ENCODE measurements around the gene MFN1.
A peak's percentile ranks its signal among the peaks of the same experiment; 100 is the strongest.

Gene MFN1

DNA sequence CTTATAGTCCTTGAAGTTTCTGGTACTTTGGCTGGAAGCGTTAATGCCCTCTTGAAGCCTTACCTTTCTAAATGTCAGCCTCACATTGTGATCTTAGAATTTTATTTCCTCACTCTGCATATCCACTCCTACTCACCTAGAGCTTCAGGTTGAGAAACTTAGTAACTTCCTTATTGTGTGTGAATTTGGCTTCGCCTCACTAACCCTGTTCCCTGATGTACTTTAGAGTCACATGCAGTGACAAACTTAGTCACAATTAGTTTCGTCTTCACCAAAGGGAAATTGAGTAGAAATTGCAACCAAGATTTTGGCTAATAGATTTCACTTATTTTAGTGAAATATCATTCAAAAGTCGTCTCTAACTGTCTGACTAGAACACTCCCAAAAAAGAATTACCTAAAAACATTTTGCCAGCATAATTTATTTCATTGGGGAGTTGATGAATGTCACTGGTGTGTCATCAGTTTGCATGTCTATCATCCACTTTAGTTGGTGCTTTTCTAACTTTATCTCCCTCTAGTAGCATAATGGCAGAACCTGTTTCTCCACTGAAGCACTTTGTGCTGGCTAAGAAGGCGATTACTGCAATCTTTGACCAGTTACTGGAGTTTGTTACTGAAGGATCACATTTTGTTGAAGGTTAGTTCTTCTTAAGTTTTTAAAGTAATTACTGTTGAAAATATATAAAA lies 960 bp downstream of the MFN1 start:
- no peak for DNase-seq

GRCh38 chr3:179355996-179356395 lies 8.5 kb downstream of the MFN1 start:
- DNase-seq, result no peak

- DNase-seq, result no peak
Observed at GRCh38 chr3:179363332-179363731, 15.8 kb downstream of the MFN1 start.

- no peak for DNase-seq
Observed at GRCh38 chr3:179369621-179370020, 22.1 kb downstream of the MFN1 start.

DNA sequence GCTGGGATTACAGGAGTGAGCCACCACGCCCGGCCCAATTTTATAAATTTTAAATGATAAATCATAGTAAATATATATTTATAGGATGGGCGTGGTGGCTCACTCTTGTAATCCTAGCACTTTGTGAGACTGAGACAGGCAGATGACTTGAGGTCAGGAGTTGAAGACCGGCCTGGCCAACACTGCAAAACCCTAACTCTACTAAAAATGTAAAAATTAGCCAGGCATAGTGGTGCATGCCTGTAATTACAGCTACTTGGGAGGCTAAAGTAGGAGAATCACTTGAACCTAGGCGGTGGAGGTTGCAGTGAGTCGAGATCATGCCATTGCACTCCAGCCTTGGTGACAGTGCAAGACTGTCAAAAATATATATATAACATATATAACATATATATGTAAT lies 26.4 kb downstream of the MFN1 start:
- no peak for DNase-seq

DNA sequence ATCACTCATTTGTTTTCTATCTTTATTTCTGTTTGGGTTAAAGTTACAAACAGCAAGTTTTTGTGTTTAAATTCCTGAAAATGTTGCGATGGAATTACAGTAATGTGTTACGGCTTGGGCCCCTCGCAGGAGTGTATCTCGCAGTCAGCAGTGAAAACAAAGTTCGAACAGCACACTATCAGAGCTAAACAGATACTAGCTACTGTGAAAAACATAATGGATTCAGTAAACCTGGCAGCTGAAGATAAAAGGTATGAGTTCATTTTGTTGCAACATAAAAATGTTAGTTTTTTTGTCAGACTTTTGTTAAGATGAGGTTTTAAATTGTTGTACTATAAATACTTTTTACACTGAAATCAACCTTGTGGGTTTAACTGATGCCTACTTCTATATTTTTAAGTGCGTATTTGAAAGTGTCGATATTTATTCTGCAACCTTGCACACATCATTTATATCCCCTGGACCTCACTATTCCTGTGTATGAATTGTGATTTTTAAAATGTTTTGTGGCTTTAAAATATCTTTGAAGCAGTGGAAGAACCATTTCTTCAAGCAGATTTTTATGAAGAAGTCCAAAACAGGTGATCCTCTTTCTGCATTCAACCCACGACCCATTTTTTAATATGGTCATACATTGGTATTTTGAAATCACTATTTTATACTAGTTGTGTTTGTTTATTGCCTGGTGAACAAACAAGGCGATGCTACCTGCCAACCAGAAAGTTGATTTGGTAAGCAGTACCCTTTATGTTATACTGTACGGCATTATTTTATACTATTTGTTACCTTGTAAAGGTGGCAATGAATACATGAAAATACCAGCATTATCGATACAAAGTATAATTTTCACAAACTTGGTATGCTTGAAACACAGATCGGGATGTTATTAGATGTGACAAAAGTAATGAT lies 27.8 kb downstream of the MFN1 start:
- DNase-seq, result no peak

DNA sequence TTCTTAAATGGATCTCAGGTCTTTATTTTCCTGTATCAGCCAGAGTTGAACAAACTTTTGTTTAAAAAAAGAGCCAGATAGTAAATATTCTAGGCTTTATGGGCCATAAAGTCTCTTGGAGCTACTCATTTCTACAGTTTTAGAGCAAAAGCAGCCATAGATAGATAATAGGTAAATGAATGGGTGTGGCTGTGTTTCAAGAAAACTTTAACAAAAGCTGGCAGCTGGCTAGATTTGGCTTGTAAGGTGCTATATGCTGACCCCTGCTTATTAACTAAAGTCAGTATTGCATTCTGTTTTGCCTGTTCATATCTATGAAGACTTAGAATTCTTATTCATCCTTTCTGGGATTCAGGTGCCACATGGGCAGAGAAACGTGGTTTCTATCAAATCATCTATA lies 29.0 kb downstream of the MFN1 start:
- no peak for DNase-seq

GRCh38 chr3:179391906-179392305 lies 44.4 kb downstream of the MFN1 start:
- no peak for DNase-seq

DNA sequence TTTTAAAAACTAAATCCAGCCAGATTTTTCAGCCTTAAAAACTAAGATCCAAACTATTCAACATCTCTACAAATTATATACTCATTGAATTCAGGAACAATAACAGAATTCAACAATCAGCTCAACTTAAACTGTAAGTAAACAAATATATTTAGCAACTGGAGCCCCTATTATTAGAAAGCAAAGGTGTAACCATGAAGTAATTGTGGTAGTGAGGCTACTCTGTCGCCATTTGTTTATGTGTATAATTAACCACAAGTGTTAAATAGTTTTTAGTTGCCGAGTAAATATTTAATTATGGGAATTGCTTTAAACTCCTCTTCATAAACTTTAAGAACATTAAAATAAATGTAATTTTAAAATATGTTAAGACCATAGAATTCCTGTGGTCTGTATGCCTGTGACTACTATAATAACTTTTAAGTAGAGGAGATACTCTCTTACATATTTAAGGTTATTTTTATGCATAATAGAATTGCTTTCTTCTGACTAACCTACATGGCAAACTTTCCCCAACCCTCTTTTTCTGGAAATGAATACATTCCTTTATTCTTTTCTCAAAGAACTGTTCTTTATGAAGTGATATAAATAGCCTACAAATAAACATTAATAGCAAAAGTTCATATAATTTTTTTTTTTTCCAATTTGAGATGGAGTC lies 51.2 kb downstream of the MFN1 start:
- DNase-seq, result peak; percentile 87

GRCh38 chr3:179401561-179401960 lies 54.1 kb downstream of the MFN1 start:
- DNase-seq, result peak; percentile 18

- DNase-seq, result no peak
Observed at GRCh38 chr3:179402963-179403362, 55.5 kb downstream of the MFN1 start.

DNA sequence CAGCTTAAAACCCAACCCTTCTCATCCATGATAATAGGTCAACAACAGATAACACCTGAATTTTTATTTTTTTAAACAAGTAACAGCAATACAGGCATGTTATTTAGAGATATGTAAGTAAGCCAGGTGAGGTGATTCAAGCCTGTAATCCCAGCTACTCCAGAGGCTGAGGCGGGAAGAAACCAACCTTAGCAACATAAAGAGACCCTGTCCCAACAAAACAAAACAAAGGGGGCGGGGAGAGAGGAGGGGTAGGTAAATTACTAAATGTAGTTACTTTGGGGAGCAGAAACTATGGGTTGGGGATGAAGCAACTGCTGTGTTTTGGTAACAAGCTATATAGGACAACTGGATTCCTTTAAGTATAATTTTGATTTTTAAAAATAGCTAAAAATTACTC lies 56.8 kb downstream of the MFN1 start:
- DNase-seq, result no peak

DNA sequence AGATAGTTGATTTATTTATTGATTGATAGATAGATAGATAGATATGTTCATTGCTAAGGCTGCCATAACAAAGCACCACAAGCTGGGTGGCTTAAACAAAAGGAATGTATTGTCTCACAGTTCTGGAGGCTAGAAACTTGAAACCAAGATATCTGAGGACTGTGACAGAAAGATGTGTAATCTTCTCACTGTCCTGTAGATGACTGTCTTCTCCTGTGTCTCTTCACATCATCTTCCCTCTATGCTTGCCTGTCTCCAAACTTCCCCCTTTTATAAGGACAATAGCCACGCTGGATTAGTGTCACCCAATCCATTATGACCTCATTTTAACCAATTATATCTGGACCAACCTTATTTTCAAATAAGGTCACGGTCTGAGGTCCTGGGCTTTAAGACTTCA lies 62.8 kb downstream of the MFN1 start:
- DNase-seq, result peak; percentile 70

GRCh38 chr3:179410999-179411398 lies 63.5 kb downstream of the MFN1 start:
- no peak for DNase-seq

DNA sequence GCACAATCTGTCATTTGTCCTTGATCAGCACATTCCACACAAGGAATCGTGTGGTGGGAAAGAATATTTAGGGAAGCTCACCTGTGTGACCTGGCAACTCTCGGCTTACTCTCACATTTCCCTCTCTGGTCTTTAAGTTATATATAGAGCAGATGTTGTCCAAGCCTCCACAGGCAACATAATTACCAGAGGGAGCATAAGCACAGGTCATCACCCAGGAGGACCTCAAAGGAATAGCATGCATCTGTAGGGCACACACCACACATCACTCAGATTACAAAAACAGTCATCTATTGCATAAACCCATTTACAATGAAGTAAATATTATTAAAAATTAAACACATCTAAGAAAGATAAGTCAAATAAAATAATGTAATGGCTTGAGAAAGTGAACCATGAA lies 67.3 kb downstream of the MFN1 start:
- DNase-seq, result no peak

- DNase-seq, result no peak
Observed at GRCh38 chr3:179415377-179415776, 67.9 kb downstream of the MFN1 start.

DNA sequence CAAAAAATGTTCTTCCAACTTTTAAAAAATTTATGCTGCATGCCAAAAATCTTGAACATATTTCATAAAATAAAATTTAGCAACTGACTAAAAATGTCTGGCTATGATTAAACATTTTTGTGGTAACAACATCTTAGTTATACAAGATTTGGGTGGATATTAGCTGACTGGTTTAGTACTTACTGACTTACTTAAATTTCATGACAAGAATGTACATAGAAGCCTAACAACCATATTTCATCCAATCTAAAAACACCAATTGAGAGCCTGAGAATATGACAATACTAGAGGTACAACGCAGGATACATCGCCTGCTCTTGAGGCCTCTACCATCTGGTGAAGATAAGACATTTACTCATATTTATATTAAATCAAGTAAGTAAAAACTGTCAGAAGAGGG lies 69.2 kb downstream of the MFN1 start:
- peak; percentile 74 for DNase-seq

- DNase-seq, result no peak
Observed at GRCh38 chr3:179418610-179419009, 71.1 kb downstream of the MFN1 start.

DNA sequence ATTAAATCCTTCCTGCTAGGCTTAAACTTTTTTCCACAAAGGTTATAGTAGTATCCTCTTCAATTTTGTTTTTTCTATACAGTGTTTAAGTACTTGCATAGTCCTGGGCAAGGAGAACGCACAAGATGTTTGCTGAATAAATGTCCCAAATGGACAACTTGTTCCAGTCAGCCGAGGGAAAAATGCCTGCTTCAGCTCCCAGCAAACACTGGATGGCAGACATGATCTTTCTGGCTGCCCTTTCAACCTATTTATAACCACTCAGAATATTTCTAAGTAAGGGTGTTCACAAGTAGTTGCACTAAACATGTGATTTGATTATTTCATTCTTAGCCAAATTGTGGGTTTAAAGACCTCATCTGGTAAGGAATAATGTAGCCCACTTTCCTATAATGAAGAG lies 74.0 kb downstream of the MFN1 start:
- no peak for DNase-seq

- no peak for DNase-seq
Observed at GRCh38 chr3:179425075-179425474, 77.6 kb downstream of the MFN1 start.

DNA sequence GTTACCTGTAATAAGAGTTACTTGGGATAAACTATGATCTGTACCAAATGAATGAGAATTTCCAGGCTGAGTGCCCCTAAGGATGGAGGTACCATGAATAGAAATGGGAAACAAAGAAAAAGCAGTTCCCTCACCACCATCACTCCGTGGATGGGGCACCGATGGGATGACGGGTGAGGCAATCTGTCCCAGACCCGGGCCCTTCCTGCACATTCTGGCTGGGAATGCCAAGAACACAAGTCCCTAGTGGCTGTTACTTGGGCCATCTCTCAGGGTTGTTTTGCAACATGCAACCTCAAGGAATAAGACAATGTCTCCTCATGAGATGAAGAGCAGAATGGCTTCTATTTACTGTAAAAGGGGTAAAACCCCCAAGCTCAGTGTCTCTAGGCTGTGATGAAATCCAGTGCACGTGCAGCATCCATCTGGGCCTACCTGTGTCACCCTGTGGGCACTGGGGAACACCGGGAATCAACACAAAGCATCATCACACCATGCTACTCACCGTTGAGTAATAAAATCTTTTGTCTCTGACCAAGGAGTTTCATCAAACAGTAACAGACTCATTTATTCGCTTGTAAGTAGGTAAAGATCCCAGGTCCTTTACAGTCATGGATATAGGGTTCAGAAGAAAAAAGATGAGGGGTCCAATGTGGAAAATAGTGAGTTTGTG lies 81.5 kb downstream of the MFN1 start:
- DNase-seq, result no peak

DNA sequence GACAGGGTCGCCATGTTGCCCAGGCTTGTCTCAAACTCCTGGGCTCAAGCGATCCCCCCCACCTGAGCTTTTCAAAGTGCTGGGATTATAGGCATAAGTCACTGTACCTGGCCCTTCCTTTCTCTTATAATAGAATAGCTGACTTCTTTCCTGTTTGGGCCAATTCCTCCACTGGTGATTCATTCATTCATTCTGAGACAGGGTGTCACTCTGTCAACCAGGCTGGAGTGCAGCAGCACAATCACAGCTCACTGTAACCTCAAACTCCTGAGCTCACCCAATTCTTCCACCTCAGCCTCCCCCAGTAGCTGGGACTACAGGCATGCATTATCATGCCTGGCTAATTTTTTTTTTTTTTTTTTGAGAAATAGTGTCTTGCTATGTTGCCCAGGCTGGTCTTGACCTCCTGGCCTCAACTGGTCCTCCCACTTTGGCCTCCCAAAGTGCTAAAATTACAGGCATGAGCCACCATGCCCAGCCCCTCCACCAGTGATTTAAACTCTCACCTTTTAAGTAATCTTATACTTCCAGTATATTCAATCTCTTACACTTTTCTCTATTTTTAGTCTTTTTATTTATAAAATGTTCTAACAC lies 82.9 kb downstream of the MFN1 start:
- no peak for DNase-seq

GRCh38 chr3:179432021-179432420 lies 84.5 kb downstream of the MFN1 start:
- DNase-seq, result no peak

Data from fibroblast of skin of back (primary cell).